GM12873 (cell line): ENCODE results near the gene OTOR.
A peak's percentile ranks its signal among the peaks of the same experiment; 100 is the strongest.

Experiments used
- CTCF ChIP-seq: IDR thresholded peaks from 2 replicates; pipeline ENCODE4 v1.5.1; 2012; ENCODE audit warnings: low read depth, mild to moderate bottlenecking, moderate library complexity, low read length, control low read depth; ENCODE audit not compliant: insufficient read depth; ENCODE audit errors: missing control alignments

The OTOR gene

GRCh38 chr20:16729565-16730460 lies 18.3 kb upstream of the OTOR start, which contains the start of gene SNRPB2:
TSS of gene SNRPB2 (plus strand) at chr20:16730026. CDS start at chr20:16731703, 1,677 bp downstream.
- peak; percentile 8 for TF ChIP-seq CTCF

- no peak for TF ChIP-seq CTCF
Measured at GRCh38 chr20:16732506-16733152, 15.5 kb upstream of the OTOR start.

- no peak for TF ChIP-seq CTCF
Measured at GRCh38 chr20:16740365-16741072, 7.6 kb upstream of the OTOR start.

- TF ChIP-seq CTCF = no peak
Measured at GRCh38 chr20:16744178-16744807, 3.9 kb upstream of the OTOR start.

GRCh38 chr20:16745204-16745603 lies 3.0 kb upstream of the OTOR start:
- TF ChIP-seq CTCF = no peak

GRCh38 chr20:16747291-16747811 lies 807 bp upstream of the OTOR start:
- no peak for TF ChIP-seq CTCF
